ENCODE results near the gene ZFP91.

DNA sequence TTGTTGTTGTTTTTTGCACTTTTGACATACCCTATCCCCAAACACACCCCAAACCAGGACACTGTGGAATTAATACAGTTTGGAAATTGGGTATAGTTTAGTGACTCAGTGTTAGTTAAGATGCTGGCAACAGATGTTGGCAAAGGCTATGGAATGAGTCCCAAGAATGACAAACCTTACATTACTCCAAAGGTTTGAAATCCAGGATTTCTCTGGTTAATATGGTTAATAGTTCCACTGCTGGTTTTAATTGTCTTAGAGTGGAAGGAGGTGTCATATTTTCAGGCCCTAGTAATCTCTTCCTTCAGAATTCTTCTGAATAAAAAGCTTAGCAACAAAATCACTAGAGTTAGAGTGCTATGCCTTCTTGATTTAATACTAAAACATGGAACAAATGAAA lies 4.0 kb upstream of the ZFP91 start:
- TF ChIP-seq, protein P1, sequence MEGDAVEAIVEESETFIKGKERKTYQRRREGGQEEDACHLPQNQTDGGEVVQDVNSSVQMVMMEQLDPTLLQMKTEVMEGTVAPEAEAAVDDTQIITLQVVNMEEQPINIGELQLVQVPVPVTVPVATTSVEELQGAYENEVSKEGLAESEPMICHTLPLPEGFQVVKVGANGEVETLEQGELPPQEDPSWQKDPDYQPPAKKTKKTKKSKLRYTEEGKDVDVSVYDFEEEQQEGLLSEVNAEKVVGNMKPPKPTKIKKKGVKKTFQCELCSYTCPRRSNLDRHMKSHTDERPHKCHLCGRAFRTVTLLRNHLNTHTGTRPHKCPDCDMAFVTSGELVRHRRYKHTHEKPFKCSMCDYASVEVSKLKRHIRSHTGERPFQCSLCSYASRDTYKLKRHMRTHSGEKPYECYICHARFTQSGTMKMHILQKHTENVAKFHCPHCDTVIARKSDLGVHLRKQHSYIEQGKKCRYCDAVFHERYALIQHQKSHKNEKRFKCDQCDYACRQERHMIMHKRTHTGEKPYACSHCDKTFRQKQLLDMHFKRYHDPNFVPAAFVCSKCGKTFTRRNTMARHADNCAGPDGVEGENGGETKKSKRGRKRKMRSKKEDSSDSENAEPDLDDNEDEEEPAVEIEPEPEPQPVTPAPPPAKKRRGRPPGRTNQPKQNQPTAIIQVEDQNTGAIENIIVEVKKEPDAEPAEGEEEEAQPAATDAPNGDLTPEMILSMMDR (conservative IDR thresholded peaks at IDR 0.05; ENCODE audit: low read depth, low read length), result no peak
- TF ChIP-seq EZH2phosphoT487 (IDR thresholded peaks at IDR 0.05; ENCODE audit: borderline replicate concordance, low read length), result no peak
